GM23338 (cell line): Measurements from ENCODE around the gene B4GALNT1. TPM values are rescaled to one million over a fixed set of nuclear protein-coding genes. Genes with fewer than 3 reads are reported as not detected.

Experiments
- ATAC-seq: fragments of 200-7000 bp; cut with Tn5 transposase; 3 replicates; pipeline ENCODE4 v1.9.1; 2020
- DNase-seq: peaks from one replicate; pipeline ENCODE4 v3.0.0-alpha.2; 2015; ENCODE audit warnings: low spot score
- H2AFZ ChIP-seq: fragments of 200-600 bp; sonication (generic); 2 replicates; pipeline ENCODE4 v1.8.0; 2016; ENCODE audit warnings: antibody characterized with exemption, mild to moderate bottlenecking, moderate library complexity
- H3F3A ChIP-seq: fragments of 200-600 bp; sonication (generic); replicated peaks from 2 replicates; pipeline ENCODE4 v1.8.0; 2017; ENCODE audit warnings: antibody characterized with exemption, mixed run types, low read depth
- H3K27ac ChIP-seq: fragments of 200-600 bp; sonication (generic); 2 replicates; pipeline ENCODE4 v1.6.1; 2016; ENCODE audit warnings: low read depth
- H3K27me3 ChIP-seq: fragments of 200-600 bp; sonication (generic); 2 replicates; pipeline ENCODE4 v1.8.0; 2016; ENCODE audit warnings: mild to moderate bottlenecking, mixed run types, moderate library complexity; ENCODE audit not compliant: insufficient read depth
- H3K36me3 ChIP-seq: fragments of 200-600 bp; sonication (generic); 2 replicates; pipeline ENCODE4 v1.8.0; 2016; ENCODE audit warnings: mild to moderate bottlenecking; ENCODE audit not compliant: insufficient read depth
- H3K4me1 ChIP-seq: fragments of 200-600 bp; sonication (generic); 2 replicates; pipeline ENCODE4 v1.8.0; 2016; ENCODE audit warnings: mild to moderate bottlenecking, moderate library complexity; ENCODE audit not compliant: insufficient read depth
- H3K4me2 ChIP-seq: fragments of 200-600 bp; sonication (generic); 2 replicates; pipeline ENCODE4 v1.7.1; 2017; ENCODE audit warnings: mixed run types
- H3K4me3 ChIP-seq: fragments of 200-600 bp; sonication (generic); 2 replicates; pipeline ENCODE4 v1.6.1; 2016; ENCODE audit warnings: mixed run types
- H3K79me2 ChIP-seq: fragments of 200-600 bp; sonication (generic); replicated peaks from 2 replicates; pipeline ENCODE4 v1.8.0; 2017; ENCODE audit warnings: mild to moderate bottlenecking; ENCODE audit not compliant: insufficient read depth
- H3K9me2 ChIP-seq: fragments of 200-600 bp; sonication (generic); 2 replicates; pipeline ENCODE4 v1.8.0; 2017; ENCODE audit not compliant: insufficient read depth
- H4K20me1 ChIP-seq: fragments of 200-600 bp; sonication (generic); replicated peaks from 2 replicates; pipeline ENCODE4 v1.8.0; 2017; ENCODE audit warnings: mild to moderate bottlenecking; ENCODE audit not compliant: insufficient read depth
- H3K27ac Mint-ChIP-seq: 2 replicates; pipeline ENCODE4 v1.8.0; 2020; ENCODE audit warnings: inconsistent platforms, mild to moderate bottlenecking, moderate library complexity, mixed read lengths
- H3K27me3 Mint-ChIP-seq: 3 replicates; pipeline ENCODE4 v1.8.0; 2022; ENCODE audit warnings: low read depth, mild to moderate bottlenecking, moderate library complexity, mixed read lengths, inconsistent platforms; ENCODE audit not compliant: insufficient read depth, poor library complexity
- H3K36me3 Mint-ChIP-seq: 3 replicates; pipeline ENCODE4 v1.8.0; 2021; ENCODE audit warnings: low read depth, mild to moderate bottlenecking, inconsistent platforms, moderate library complexity, mixed read lengths
- H3K4me1 Mint-ChIP-seq: 3 replicates; pipeline ENCODE4 v1.8.0; 2020; ENCODE audit warnings: mild to moderate bottlenecking, inconsistent platforms, mixed read lengths
- H3K4me3 Mint-ChIP-seq: 3 replicates; pipeline ENCODE4 v1.8.0; 2021; ENCODE audit warnings: moderate library complexity, mild to moderate bottlenecking, inconsistent platforms, mixed read lengths
- H3K9me3 Mint-ChIP-seq: 3 replicates; pipeline ENCODE4 v1.8.0; 2020; ENCODE audit warnings: moderate library complexity, mild to moderate bottlenecking, inconsistent platforms, mixed read lengths
- CREB1 ChIP-seq: fragments of 250-450 bp; sonication (Bioruptor Pico); IDR thresholded peaks from 2 replicates; pipeline ENCODE4 v1.5.0; 2020; ENCODE audit warnings: low read depth, mild to moderate bottlenecking, moderate library complexity
- CTCF ChIP-seq, 2 experiments: fragments of 200-600 bp in 1 of 2; sonication (generic) in 1 of 2; conservative IDR thresholded peaks; 2 replicates each; pipeline versions ENCODE4 v1.5.1 to v1.6.1; 2016 to 2017; ENCODE audit warnings: antibody characterized with exemption in 2 of 2, low read depth in 2 of 2, mild to moderate bottlenecking in 2 of 2, moderate library complexity in 1 of 2
- ETS1 ChIP-seq: IDR thresholded peaks from 2 replicates; pipeline ENCODE4 v1.6.1; 2016; ENCODE audit warnings: antibody characterized with exemption
- EZH2 ChIP-seq: fragments of 200-600 bp; sonication (generic); IDR thresholded peaks from one replicate; pipeline ENCODE4 v1.8.0; 2017; ENCODE audit warnings: antibody characterized with exemption, mild to moderate bottlenecking, low read depth; ENCODE audit not compliant: unreplicated experiment
- EZH2phosphoT487 ChIP-seq: fragments of 200-600 bp; sonication (generic); IDR thresholded peaks from one replicate; pipeline ENCODE4 v1.8.1; 2018; ENCODE audit warnings: antibody characterized with exemption; ENCODE audit not compliant: unreplicated experiment
- JUNB ChIP-seq: IDR thresholded peaks from one replicate; pipeline ENCODE4 v1.6.1; 2016; ENCODE audit warnings: antibody characterized with exemption; ENCODE audit not compliant: unreplicated experiment
- NANOG ChIP-seq: IDR thresholded peaks from 2 replicates; pipeline ENCODE4 v1.6.1; 2016; ENCODE audit warnings: antibody characterized with exemption, borderline replicate concordance
- POLR2AphosphoS5 ChIP-seq: IDR thresholded peaks from 2 replicates; pipeline ENCODE4 v1.6.1; 2016; ENCODE audit warnings: antibody characterized with exemption, low read depth
- REST ChIP-seq: IDR thresholded peaks from one replicate; pipeline ENCODE4 v1.6.1; 2018; ENCODE audit warnings: antibody characterized with exemption; ENCODE audit not compliant: unreplicated experiment
- STAT1 ChIP-seq: IDR thresholded peaks from one replicate; pipeline ENCODE4 v1.6.1; 2016; ENCODE audit warnings: antibody characterized with exemption; ENCODE audit not compliant: unreplicated experiment
- ZNF114 ChIP-seq: fragments of 250-450 bp; sonication (Bioruptor Pico); IDR thresholded peaks from 2 replicates; pipeline ENCODE4 v1.5.0; 2020; ENCODE audit warnings: mild to moderate bottlenecking, moderate library complexity
- ZNF331 ChIP-seq: fragments of 250-450 bp; sonication (Bioruptor Pico); IDR thresholded peaks from 2 replicates; pipeline ENCODE4 v1.5.0; 2020; ENCODE audit warnings: low read depth, mild to moderate bottlenecking, moderate library complexity
- ZNF462 ChIP-seq: fragments of 250-450 bp; sonication (Bioruptor Pico); IDR thresholded peaks from 2 replicates; pipeline ENCODE4 v1.5.0; 2020; ENCODE audit warnings: mild to moderate bottlenecking, moderate library complexity
- polyA plus RNA-seq: library from polyadenylated mRNA; unstranded; fragments of >200 nt; fragmentation: Nextera tagmentation; extraction: Ambion mirVana; gene quantifications from 2 replicates; pipeline ENCODE4 v1.2.1, GENCODE V29; 2016
- total RNA-seq: library from RNA; depleted of rRNA; stranded (reverse); fragments of >200 nt; shearing (Covaris generic); gene quantifications from 2 replicates; pipeline ENCODE4 v1.2.3, GENCODE V29; 2014

B4GALNT1 gene
- total and polyA plus RNA-seq, 2 experiments from 2014 or later: 1.3 to 2.4 TPM

- TF ChIP-seq STAT1 (no peak), REST (no peak), JUNB (no peak), ETS1 (no peak), NANOG (no peak), ZNF331 (CRISPR knock-in tag) (no peak), EZH2 (no peak), ZNF114 (CRISPR knock-in tag) (no peak), EZH2phosphoT487 (no peak), ZNF462 (CRISPR knock-in tag) (no peak), CREB1 (no peak), POLR2AphosphoS5 (no peak), CTCF (conservative IDR thresholded peaks at IDR 0.05; ENCODE audit: low read depth in 2 of 2) (no peak)
- Histone ChIP-seq H3K27me3 (no peaks in the 10 kb centered on the region), H3K27ac (no peak overlapping the region), H3K4me3 (no peak overlapping the region), H3K4me2 (no peak overlapping the region), H3K79me2 (no peaks in the 10 kb centered on the region), H4K20me1 (peaks cover 4% of the 10 kb centered on the region; the same call in 1 of the 2 replicates), H3K9me2 (no peaks in the 10 kb centered on the region), H3K4me1 (no peaks in the 10 kb centered on the region), H3F3A (0 out of 2 replicates have a peak, but pooled peaks cover 2% of the 10 kb centered on the region), H2AFZ (no peak overlapping the region), H3K36me3 (peaks cover 5% of the 10 kb centered on the region)
- no peaks in the 10 kb centered on the region for H3K4me1 Mint-ChIP-seq
- no peak for ATAC-seq
- DNase-seq: no peak
- no peaks in the 10 kb centered on the region for H3K9me3 Mint-ChIP-seq
- H3K27ac Mint-ChIP-seq: no peak overlapping the region
- peaks cover 67% of the 10 kb centered on the region for H3K36me3 Mint-ChIP-seq
- no peak overlapping the region for H3K4me3 Mint-ChIP-seq
- H3K27me3 Mint-ChIP-seq: peaks cover 4% of the 10 kb centered on the region
Measured at GRCh38 chr12:57576613-57577160, 56.3 kb downstream of the B4GALNT1 start.
